ENCODE data around the gene ARHGAP19. TPM values are rescaled to one million over a fixed set of nuclear protein-coding genes. Genes with fewer than 3 reads are reported as not detected.

Gene ARHGAP19
- total RNA-seq, 1 donor from 2014 or later, result 4.8 TPM

GRCh38 chr10:97230146-97230545, 62.3 kb downstream of the ARHGAP19 start:
- DNase-seq (ENCODE audit: low read depth), result no peak

GRCh38 chr10:97229322-97230015, 63.0 kb downstream of the ARHGAP19 start:
- no peak for DNase-seq (ENCODE audit: low read depth)

DNA sequence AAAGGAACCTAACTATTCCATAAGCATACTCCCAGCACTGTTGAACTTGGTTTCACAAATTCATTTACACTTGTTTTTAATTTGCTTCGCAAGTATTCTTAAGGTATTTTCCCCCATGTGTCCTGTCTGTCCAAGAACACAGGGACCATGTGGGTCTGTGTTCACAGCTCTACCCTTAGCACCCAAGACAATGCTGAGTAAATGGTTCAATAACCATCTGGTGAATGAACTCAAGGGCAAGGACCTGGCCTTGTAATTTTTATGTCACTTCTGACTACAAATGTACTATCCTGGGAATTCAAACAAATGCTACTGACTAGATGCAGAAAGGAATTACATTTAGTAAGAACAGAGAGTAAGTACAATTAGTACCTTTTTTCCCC, 63.7 kb downstream of the ARHGAP19 start:
- no peak for DNase-seq (ENCODE audit: low read depth)

DNA sequence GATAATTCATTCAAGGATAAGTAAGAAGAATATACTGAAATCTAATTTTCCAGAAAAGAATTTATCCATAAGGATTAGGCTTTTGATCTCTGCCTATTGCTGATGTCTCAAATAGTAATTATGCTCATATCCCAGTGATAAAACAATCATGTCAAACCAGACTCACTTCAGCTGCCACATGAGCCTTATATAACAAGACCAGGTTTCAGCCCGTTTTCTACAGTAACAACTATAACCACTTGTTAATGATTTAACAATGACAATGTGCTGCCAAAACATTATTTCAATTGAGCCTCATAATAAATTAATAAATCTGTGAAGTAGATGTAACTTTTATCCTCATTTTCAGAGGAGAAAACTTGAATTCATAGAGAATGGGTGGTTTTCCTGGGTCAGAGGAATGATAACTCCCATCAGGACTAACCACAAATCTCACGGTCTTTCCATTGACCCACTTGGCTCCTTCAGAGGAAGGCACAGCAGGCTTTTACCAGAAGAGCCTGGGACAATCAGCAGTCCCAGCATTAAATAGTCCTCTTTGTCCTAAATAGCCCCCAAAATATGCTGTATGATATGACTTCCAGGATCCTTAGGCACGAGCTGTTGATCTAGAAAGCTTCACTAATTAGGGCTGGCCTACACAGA, 64.2 kb downstream of the ARHGAP19 start:
- DNase-seq (ENCODE audit: low read depth), result no peak

- DNase-seq (ENCODE audit: low read depth), result no peak
These were observed 66.0 kb downstream of the ARHGAP19 start for GRCh38 chr10:97226398-97226797.

DNA sequence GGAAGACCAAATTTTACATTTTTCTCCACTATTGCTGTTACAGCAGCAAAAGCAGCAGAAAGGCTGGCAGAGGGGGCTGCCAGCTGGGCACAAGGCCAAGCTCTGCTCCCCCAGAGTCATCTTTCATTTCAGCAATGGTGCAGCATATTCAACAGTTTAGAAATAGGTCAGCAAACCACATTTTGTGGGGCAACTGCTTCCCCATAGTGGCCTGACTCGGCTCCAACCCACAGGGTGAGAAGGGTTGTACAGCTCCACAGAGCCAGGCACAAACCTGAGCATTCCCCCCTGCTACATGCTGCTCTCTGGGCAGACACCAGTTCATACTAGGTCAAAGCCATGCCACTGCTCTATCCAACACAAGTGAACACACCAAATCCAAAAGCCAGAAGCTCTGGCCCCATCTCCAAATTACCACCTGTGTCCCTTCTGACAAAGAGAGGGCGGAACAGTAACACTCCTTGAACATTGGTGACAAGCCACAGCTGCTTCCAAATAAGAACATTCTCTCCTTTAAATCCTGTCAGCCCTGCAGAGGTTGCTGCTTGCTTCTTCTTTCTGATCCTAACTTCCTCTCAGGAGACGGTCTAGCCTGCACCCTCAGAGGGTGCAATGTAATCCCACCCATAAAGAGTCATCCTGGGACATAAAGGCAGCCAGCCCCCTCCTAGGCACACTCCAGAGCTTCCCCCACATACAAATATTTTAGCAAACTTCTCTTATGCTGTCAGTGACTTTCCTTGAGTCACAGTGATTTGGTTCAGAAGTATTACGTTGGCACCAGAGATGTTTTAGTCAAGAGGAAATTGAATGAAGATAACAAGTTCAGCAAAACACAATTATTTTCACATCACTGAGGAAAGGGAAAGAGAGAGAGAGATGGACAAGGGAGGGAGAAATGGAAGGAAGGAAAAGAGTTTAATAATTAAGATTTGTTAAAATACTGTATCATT, 67.7 kb downstream of the ARHGAP19 start:
- peak; percentile 22 for DNase-seq (ENCODE audit: low read depth)

- DNase-seq (ENCODE audit: low read depth), result no peak
These were observed 70.0 kb downstream of the ARHGAP19 start for GRCh38 chr10:97222326-97222961.

DNA sequence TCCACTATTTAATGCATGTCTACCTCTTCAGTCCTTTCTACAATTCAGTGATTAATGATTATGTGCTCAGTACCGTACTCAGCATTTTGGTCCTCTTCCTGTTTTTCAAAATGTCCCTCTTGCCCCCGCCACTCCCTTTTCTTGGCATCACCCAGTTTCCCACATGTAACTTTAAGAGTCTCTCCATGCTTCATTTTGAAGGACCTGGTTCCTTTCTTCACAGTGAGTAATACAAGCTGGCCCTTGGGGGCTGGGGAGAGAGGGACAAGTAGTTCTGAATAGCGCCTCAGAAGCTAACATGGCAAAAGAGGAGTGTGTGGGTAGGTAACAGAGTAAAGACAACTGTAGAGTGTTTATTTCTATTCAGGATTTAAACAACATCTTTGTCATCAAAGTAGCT, 72.1 kb downstream of the ARHGAP19 start:
- DNase-seq (ENCODE audit: low read depth), result no peak

DNA sequence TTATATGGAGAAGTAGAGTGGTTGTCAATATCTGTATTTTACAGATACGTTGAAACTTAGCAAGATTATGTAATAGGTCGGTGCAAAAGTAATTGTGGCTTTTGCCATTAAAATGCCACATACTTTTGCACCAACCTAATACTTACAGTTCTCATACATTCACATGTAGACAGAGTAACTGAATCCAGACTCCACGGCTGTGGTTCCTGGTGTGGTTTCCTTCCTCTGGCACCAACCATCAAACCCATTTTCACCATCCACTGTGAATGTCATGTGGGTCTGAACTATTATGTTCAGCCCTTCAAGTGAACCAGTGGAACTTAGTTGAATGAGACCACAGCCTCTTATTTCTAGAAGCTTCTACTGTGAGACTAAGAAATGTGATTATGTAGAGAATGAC, 75.1 kb downstream of the ARHGAP19 start:
- DNase-seq (ENCODE audit: low read depth), result no peak

DNA sequence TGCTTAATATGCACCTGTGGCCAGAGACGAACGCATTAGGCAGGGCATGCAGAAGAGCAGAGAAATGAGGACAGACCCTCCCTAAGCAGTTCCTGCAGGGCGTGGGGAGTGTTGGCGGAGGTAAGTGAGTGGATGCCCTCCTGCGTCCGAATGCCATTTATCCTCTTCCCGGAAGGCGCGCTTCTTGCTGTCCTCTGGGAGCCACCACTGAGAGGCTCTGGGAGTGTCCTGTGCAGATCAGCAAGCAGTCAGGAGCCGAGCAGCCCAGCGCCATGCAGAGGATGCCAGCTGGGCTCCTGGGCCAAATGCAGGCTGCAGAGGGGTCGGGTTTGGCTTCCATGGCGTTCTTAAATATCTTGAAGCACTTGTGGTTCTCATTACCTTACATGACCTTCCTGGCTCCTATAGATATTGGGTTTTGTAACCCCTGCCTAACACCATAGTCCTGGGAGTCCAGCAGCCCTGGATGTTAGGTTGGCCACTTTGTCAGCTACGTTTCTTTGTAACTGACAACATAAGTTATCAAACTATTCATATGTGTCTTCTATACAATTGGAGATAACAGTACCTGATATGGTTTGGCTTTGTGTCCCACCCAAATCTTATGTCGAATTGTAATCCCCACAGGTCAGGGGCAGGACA, 76.7 kb downstream of the ARHGAP19 start:
- no peak for DNase-seq (ENCODE audit: low read depth)

DNA sequence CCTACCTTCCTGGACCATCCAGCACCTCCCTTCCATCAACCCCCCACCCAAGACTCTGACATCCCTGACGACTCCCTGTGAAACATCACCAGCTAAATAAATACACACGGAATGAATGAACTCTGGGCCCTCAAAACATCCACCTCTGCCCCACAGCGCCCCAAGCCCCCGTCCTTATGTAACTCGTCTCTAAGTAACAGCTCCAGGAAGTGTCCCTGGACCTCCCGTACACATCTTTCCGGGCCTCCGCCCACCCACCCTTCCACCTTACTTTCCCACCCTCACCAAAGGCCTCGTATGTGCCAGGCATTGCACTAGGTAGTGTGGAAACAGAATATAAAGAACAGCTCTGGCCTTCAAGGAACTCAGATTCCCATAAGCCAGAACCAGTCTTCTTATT, 79.0 kb downstream of the ARHGAP19 start:
- no peak for DNase-seq (ENCODE audit: low read depth)

DNA sequence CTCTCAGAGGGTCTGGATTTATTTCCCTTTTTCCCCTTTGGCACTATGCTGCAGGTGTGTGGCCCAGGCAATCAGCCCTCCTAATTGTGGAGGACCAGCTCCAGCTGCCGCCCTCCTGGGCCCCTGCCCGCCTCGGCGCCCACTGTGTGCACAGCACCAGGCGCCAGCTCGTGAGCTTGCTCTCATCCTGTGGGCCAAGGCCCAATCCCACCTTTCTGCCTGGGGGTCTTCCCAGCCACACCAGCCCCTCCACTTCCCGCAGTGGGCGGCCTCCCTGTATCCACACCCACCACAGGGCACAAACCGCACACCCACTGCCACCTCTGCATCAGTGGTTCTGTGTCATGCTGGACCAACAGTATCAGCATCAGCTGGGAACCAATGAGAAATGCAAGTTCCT, 81.2 kb downstream of the ARHGAP19 start:
- DNase-seq (ENCODE audit: low read depth), result no peak

DNA sequence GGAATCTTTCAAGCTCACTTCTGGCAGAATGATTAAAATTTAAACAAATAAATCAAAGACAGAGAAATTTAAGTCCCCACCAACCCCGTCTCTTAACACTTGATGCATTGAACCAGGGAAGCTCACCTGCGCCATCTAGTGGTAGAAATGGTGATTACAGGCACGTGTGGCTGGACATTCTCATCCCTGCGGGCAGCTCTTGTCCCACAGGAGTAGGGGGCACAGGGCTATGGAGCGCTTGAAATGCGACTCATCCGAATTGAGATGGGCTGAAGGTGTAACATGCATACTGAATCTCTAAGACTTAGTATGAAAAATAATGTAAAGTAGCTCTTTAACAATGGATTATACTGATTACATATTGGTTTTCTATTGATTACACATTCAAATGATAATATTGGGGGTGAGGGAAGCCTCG, 81.9 kb downstream of the ARHGAP19 start:
- DNase-seq (ENCODE audit: low read depth), result peak; percentile 80

GRCh38 chr10:97207756-97208346, 84.6 kb downstream of the ARHGAP19 start:
- no peak for DNase-seq (ENCODE audit: low read depth)

- DNase-seq (ENCODE audit: low read depth), result no peak
These were observed 85.3 kb downstream of the ARHGAP19 start for GRCh38 chr10:97207131-97207530.

DNA sequence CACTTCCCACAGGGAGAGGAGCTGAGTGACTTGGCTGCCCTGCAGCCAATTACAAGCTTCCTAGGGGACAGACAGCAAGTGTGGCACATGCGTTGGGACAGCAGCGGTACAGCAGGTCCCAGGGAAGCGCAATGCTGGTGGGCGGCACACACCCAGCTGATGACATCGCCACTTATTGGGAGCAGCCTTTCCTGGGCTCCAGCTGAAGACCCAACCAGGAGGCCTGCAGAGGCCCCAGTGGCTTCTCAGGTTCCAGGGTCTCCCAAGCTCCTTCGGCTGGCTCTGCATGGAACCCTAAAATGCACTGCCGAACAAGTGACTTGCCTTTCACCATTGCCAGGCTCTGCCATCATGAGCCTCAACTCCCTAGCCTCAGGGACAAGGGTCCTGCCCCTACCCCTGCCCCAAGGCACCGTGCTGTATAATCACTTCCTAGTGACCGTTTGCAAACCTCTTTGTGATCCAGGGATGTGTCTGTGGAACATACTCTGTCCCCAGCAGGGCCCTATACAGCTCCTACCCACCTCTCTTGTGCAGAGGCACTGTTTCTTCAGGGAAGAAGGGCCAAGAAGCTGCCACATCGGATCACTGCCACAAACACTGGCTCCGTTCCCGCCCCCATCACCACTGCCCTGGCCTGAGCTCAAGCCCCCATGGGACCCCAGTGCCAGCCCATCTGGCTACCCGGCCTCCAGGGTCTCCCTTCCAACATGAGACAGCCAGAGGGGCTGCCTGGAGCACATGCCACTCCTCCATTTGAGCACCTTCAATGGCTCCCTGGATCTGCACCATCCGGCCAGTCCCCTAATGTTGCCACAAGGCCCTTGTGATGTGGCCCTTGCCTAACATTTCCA, 87.4 kb downstream of the ARHGAP19 start:
- no peak for DNase-seq (ENCODE audit: low read depth)

DNA sequence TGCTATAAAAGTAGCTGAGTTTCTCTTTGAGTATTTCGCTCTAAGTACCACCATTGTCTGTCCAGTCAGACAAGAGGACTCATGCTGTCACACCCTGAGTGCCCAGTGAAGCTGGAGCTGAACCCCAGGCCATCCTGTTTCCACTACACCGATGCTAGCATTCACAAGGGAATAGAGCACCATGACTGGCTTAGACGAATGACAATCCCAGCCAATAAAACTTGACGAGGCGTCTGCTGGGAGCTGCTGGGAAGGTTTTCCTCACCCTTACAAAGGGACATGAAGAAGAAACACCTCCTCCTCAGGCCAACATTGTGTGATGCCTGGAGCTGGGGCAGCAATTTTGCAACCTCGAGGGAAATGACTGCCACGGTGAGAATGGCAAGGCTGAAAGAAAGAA, 89.2 kb downstream of the ARHGAP19 start:
- no peak for DNase-seq (ENCODE audit: low read depth)

DNA sequence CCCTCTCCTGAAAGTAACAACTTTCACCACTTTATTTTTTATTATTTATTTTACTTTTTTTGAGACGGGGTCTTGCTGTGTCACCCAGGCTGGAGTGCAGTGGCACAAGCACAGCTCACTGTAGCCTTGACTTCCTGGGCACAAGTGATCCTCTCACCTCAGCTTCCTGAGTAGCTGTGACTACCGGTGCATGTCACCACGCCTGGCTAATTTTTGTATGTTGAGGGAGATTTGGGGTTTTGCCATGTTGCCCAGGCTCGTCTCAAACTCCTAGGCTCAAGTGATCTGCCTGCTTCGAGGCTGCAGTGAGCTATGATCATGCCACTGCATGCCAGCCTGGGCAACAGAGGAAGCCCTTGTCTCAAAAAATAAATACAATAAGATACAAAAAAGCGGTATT, 91.8 kb downstream of the ARHGAP19 start:
- no peak for DNase-seq (ENCODE audit: low read depth)

DNA sequence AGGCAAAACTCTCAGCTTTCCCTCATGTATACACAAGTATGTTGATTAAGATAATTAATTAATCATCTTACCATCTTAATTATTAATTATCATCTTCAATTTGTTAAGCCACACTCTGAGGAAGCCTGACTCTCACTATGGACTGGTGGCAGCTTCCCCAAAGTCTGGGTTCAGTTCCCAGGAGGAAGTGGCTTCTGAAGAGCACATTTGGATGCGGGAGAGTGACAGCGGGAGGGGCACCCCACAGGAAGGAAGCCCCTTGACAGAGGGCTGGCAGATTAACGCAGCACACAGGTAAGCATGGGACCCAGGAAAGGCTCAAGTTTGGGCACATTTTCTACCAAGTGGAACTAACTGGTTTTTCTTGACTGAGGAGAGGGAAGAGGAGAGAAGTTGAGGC, 93.3 kb downstream of the ARHGAP19 start:
- no peak for DNase-seq (ENCODE audit: low read depth)

GRCh38 chr10:97197030-97197500, 95.4 kb downstream of the ARHGAP19 start:
- DNase-seq (ENCODE audit: low read depth), result no peak

Data from myocyte (in vitro differentiated cells).